HEK293 (cell line): ENCODE data around the gene PURB.

ENCODE experiments used
- GLI2 ChIP-seq: fragments of 450-650 bp; formaldehyde crosslinking; IDR thresholded peaks from 2 replicates; pipeline ENCODE4; 2017; ENCODE audit warnings: missing biosample characterization, missing genetic modification characterization, low read depth, borderline replicate concordance
- IKZF3 ChIP-seq: fragments of 450-650 bp; IDR thresholded peaks from 2 replicates; pipeline ENCODE4 v1.5.0; 2018; ENCODE audit warnings: missing biosample characterization, mild to moderate bottlenecking, missing genetic modification characterization, moderate library complexity
- KLF1 ChIP-seq: fragments of 450-650 bp; formaldehyde crosslinking; IDR thresholded peaks from 2 replicates; pipeline ENCODE4 v1.5.1; 2016; ENCODE audit warnings: missing biosample characterization, missing genetic modification characterization
- OSR2 ChIP-seq: fragments of 450-650 bp; formaldehyde crosslinking; IDR thresholded peaks from 2 replicates; pipeline ENCODE4 v1.5.1; 2016; ENCODE audit warnings: missing biosample characterization, missing genetic modification characterization
- PBX3 ChIP-seq: sonication (generic); formaldehyde crosslinking; IDR thresholded peaks from 2 replicates; pipeline ENCODE4 v1.8.1; 2022; ENCODE audit warnings: mild to moderate bottlenecking, moderate library complexity, missing genetic modification reagents
- PRDM1 ChIP-seq: fragments of 450-650 bp; formaldehyde crosslinking; IDR thresholded peaks from 2 replicates; pipeline ENCODE4; 2016; ENCODE audit warnings: missing biosample characterization, missing genetic modification characterization
- PRDM2 ChIP-seq: fragments of 450-650 bp; formaldehyde crosslinking; IDR thresholded peaks from 2 replicates; pipeline ENCODE4 v1.5.1; 2016; ENCODE audit warnings: missing biosample characterization, missing genetic modification characterization, borderline replicate concordance
- RBAK ChIP-seq: fragments of 450-650 bp; formaldehyde crosslinking; IDR thresholded peaks from 2 replicates; pipeline ENCODE4 v1.5.1; 2016; ENCODE audit warnings: missing biosample characterization, missing genetic modification characterization
- SCRT1 ChIP-seq: fragments of 450-650 bp; formaldehyde crosslinking; IDR thresholded peaks from 2 replicates; pipeline ENCODE4 v1.5.1; 2016; ENCODE audit warnings: missing biosample characterization, missing genetic modification characterization, borderline replicate concordance
- SETDB1 ChIP-seq: IDR thresholded peaks from one replicate; pipeline ENCODE4 v1.6.1; 2017; ENCODE audit warnings: mild to moderate bottlenecking, low read length, moderate library complexity, mixed read lengths; ENCODE audit not compliant: insufficient read length
- ZBTB44 ChIP-seq: fragments of 450-650 bp; IDR thresholded peaks from 2 replicates; pipeline ENCODE4 v1.5.1; 2018; ENCODE audit warnings: missing biosample characterization, mild to moderate bottlenecking, missing genetic modification characterization
- ZNF16 ChIP-seq: fragments of 450-650 bp; formaldehyde crosslinking; IDR thresholded peaks from 2 replicates; pipeline ENCODE4 v1.5.1; 2016; ENCODE audit warnings: low read depth, missing biosample characterization, missing genetic modification characterization
- ZNF266 ChIP-seq: fragments of 450-650 bp; formaldehyde crosslinking; IDR thresholded peaks from 2 replicates; pipeline ENCODE4 v1.5.1; 2016; ENCODE audit warnings: missing biosample characterization, missing genetic modification characterization, low read depth
- ZNF354C ChIP-seq: fragments of 450-650 bp; formaldehyde crosslinking; IDR thresholded peaks from 2 replicates; pipeline ENCODE4 v1.5.1; 2016; ENCODE audit warnings: missing biosample characterization, missing genetic modification characterization, low read depth, borderline replicate concordance
- ZNF37A ChIP-seq: fragments of 450-650 bp; IDR thresholded peaks from 2 replicates; pipeline ENCODE4 v1.5.1; 2018; ENCODE audit warnings: missing biosample characterization, missing genetic modification characterization
- ZNF394 ChIP-seq: fragments of 450-650 bp; formaldehyde crosslinking; IDR thresholded peaks from 2 replicates; pipeline ENCODE4 v1.5.1; 2016; ENCODE audit warnings: missing biosample characterization, missing genetic modification characterization, mild to moderate bottlenecking, moderate library complexity, borderline replicate concordance
- ZNF510 ChIP-seq: fragments of 450-650 bp; formaldehyde crosslinking; IDR thresholded peaks from 2 replicates; pipeline ENCODE4 v1.5.1; 2018; ENCODE audit warnings: mild to moderate bottlenecking, missing genetic modification characterization, missing biosample characterization; ENCODE audit not compliant: insufficient replicate concordance
- ZNF544 ChIP-seq: fragments of 450-650 bp; formaldehyde crosslinking; IDR thresholded peaks from 2 replicates; pipeline ENCODE4 v1.5.0; 2017; ENCODE audit warnings: missing biosample characterization, missing genetic modification characterization
- ZNF600 ChIP-seq: fragments of 450-650 bp; formaldehyde crosslinking; IDR thresholded peaks from 2 replicates; pipeline ENCODE4 v1.5.1; 2016; ENCODE audit warnings: missing biosample characterization, missing genetic modification characterization
- ZNF624 ChIP-seq: fragments of 450-650 bp; formaldehyde crosslinking; IDR thresholded peaks from 2 replicates; pipeline ENCODE4 v1.5.1; 2017; ENCODE audit warnings: missing biosample characterization, missing genetic modification characterization
- ZNF776 ChIP-seq: fragments of 450-650 bp; formaldehyde crosslinking; IDR thresholded peaks from 2 replicates; pipeline ENCODE4 v1.5.0; 2017; ENCODE audit warnings: missing biosample characterization, missing genetic modification characterization, borderline replicate concordance
- ZNF837 ChIP-seq: fragments of 450-650 bp; formaldehyde crosslinking; IDR thresholded peaks from 2 replicates; pipeline ENCODE4 v1.5.1; 2016; ENCODE audit warnings: missing biosample characterization, missing genetic modification characterization
- TF ChIP-seq, protein P1 (sequence below): fragments of 450-650 bp; formaldehyde crosslinking; IDR thresholded peaks from 2 replicates; pipeline ENCODE4 v1.5.1; 2016; ENCODE audit warnings: missing biosample characterization, missing genetic modification characterization
- TF ChIP-seq, protein P2 (sequence below): fragments of 450-650 bp; formaldehyde crosslinking; IDR thresholded peaks from 2 replicates; pipeline ENCODE4; 2016; ENCODE audit warnings: missing biosample characterization, missing genetic modification characterization
- TF ChIP-seq, protein P3 (sequence below): fragments of 450-650 bp; formaldehyde crosslinking; IDR thresholded peaks from 2 replicates; pipeline ENCODE4 v1.5.1; 2016; ENCODE audit warnings: missing biosample characterization, missing genetic modification characterization, low read depth

Gene PURB

GRCh38 chr7:44885394-44886317 is at the start of gene PURB (continued):
- TF ChIP-seq ZBTB44 (tag by site-specific recombination) (peak; percentile 56; the same call in 1 of the 2 replicates), RBAK (no peak), ZNF354C (tag by site-specific recombination) (no peak), ZNF16 (tag by site-specific recombination) (no peak), SETDB1 (no peak), ZNF600 (tag by site-specific recombination) (peak; percentile 76), KLF1 (tag by site-specific recombination) (peak; percentile 60; the same call in 1 of the 2 replicates), ZNF394 (tag by site-specific recombination) (peak; percentile 58), OSR2 (tag by site-specific recombination) (no peak), PBX3 (0 out of 2 replicates have a peak, but pooled peaks have one; percentile 74), ZNF624 (no peak), ZNF510 (no peak), ZNF37A (tag by site-specific recombination) (no peak), IKZF3 (tag by site-specific recombination) (no peak), GLI2 (tag by site-specific recombination) (no peak), PRDM1 (tag by site-specific recombination) (no peak), PRDM2 (tag by site-specific recombination) (no peak), ZNF837 (tag by site-specific recombination) (no peak), ZNF266 (tag by site-specific recombination) (no peak), ZNF544 (no peak), SCRT1 (tag by site-specific recombination) (no peak), ZNF776 (no peak)
- TF ChIP-seq, protein P1, sequence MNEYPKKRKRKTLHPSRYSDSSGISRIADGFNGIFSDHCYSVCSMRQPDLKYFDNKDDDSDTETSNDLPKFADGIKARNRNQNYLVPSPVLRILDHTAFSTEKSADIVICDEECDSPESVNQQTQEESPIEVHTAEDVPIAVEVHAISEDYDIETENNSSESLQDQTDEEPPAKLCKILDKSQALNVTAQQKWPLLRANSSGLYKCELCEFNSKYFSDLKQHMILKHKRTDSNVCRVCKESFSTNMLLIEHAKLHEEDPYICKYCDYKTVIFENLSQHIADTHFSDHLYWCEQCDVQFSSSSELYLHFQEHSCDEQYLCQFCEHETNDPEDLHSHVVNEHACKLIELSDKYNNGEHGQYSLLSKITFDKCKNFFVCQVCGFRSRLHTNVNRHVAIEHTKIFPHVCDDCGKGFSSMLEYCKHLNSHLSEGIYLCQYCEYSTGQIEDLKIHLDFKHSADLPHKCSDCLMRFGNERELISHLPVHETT (tag by site-specific recombination) = peak; percentile 85
- TF ChIP-seq, protein P2, sequence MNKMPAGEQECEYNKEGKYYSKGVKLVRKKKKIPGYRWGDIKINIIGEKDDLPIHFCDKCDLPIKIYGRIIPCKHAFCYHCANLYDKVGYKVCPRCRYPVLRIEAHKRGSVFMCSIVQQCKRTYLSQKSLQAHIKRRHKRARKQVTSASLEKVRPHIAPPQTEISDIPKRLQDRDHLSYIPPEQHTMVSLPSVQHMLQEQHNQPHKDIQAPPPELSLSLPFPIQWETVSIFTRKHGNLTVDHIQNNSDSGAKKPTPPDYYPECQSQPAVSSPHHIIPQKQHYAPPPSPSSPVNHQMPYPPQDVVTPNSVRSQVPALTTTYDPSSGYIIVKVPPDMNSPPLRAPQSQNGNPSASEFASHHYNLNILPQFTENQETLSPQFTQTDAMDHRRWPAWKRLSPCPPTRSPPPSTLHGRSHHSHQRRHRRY (tag by site-specific recombination) = no peak
- TF ChIP-seq, protein P3, sequence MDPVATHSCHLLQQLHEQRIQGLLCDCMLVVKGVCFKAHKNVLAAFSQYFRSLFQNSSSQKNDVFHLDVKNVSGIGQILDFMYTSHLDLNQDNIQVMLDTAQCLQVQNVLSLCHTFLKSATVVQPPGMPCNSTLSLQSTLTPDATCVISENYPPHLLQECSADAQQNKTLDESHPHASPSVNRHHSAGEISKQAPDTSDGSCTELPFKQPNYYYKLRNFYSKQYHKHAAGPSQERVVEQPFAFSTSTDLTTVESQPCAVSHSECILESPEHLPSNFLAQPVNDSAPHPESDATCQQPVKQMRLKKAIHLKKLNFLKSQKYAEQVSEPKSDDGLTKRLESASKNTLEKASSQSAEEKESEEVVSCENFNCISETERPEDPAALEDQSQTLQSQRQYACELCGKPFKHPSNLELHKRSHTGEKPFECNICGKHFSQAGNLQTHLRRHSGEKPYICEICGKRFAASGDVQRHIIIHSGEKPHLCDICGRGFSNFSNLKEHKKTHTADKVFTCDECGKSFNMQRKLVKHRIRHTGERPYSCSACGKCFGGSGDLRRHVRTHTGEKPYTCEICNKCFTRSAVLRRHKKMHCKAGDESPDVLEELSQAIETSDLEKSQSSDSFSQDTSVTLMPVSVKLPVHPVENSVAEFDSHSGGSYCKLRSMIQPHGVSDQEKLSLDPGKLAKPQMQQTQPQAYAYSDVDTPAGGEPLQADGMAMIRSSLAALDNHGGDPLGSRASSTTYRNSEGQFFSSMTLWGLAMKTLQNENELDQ (tag by site-specific recombination) = no peak
